Superior temporal gyrus (tissue), 1 donor: ENCODE measurements around the gene TMEM114.

Experiments used
- DNase-seq: peaks from one replicate; pipeline ENCODE4 v3.0.0-alpha.2; 2016; ENCODE audit errors: extremely low spot score

Gene TMEM114

DNA sequence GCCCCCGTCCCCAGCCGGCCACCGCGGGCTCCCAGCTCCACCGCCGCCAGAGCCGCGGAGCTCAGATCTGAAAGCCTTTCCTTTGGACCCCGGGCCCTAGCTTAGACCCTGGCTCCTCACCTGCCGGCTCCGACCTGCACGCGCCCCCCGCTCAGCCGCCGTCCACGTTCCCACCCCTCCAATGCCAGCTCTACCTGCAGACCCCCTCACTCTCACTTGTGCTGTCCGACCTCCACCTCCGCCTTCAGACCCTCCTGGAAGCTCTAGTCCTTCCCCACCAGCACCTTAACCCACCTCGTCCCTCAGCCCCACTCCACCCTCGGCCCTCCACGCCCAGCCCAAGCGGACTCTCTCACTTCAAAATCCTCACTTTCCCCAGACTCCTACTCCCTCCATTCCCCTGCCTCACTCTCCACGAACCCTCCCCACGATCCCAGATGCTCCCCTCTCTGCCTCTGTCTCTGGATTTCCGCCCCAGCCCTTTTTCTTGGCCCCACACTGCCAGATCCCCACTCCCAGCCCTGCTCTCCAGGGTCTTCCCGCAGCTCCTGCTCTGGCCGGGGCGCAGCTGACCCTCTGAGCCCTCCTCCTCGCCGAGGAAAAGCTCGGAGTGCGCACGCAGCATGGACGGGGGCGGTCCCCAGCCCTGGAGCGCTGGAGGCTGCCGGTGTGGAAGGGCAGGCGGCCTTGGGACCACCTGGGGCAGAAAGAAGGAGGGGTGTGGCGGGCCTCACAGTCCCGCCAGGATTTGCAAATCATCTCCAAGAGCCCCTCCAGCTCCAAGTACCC, at the start of gene TMEM114:
TMEM114 (minus strand) TSS at position 612 of the 789 bp plus-strand sequence. CDS start 673 bp downstream, outside the sequence.
- DNase-seq, result no peak

DNA sequence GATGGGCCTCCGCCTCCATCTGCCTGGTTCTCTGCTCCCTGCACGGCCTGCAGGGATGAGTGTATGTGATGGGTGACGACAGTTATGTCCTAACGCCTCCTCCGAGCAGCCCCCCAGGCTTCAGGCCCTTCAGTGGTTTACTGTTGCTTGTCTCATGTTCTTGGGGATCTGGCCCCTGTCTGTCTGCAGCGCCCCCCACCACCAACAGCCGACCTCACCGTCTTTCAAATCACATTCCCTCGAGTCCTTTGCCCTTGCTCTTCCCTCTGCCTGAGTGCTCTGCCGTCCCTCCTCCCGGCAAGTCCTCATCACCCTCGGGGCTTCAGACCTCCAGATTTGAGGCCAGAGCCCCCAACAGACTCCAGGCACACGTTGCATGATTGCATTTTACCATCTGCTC, 49.4 kb upstream of the TMEM114 start:
- DNase-seq, result no peak

DNA sequence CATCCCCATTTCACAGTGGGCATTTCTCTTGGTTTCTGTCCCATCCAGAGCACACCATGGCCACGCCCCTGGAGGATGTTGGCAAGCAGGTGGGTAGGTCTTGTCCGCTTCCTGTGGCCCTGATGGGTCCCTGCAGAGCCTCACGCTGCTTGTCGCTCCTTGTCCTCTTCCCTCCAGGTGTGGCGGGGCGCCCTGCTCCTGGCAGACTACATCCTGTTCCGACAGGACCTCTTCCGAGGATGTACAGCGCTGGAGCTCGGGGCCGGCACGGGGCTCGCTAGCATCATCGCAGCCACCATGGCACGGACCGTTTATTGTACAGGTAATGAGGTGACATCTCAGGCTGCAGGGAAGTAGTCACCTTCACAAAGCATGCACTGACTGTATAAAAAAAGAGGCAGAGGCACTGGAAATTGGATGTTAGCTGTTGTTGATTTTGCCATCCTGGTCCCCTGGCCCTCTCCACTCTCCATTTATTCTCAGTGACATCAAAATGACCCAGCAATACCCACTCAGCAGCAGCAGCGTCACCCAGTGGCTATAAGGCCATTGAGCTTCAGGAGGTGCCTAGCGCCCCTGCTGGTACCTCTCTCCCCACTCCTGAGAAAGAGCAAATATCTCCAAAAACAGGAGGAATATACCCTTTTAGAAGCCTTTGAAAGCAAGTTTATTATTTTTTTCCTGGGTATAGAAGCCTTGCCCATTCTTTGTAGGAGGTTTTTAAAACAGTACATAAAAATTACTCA, 44.9 kb upstream of the TMEM114 start:
- DNase-seq, result no peak

GRCh38 chr16:8632675-8633182, 42.4 kb upstream of the TMEM114 start:
- DNase-seq, result no peak

- DNase-seq, result no peak
Observed at GRCh38 chr16:8631818-8632465, 41.6 kb upstream of the TMEM114 start.

DNA sequence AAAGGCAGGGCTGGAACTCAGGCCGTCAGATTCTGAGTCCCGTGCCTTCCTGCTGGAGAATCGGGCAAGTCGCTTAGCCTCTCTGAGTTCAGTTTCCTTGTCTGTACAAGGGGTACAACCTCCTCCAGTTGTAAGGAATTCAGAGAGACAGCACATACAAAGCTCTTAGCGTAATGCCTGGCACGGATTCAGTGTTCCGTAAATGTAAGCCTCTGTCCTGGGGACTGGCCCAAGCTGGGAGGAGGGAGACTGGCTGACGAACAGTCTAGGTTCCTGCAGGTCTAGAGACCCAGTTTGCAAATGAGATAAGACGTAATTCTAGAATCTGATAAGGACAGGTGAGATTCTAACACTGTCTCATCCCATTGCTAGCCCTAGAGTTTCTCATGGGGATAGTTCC, 41.1 kb upstream of the TMEM114 start:
- DNase-seq, result peak; percentile 21

DNA sequence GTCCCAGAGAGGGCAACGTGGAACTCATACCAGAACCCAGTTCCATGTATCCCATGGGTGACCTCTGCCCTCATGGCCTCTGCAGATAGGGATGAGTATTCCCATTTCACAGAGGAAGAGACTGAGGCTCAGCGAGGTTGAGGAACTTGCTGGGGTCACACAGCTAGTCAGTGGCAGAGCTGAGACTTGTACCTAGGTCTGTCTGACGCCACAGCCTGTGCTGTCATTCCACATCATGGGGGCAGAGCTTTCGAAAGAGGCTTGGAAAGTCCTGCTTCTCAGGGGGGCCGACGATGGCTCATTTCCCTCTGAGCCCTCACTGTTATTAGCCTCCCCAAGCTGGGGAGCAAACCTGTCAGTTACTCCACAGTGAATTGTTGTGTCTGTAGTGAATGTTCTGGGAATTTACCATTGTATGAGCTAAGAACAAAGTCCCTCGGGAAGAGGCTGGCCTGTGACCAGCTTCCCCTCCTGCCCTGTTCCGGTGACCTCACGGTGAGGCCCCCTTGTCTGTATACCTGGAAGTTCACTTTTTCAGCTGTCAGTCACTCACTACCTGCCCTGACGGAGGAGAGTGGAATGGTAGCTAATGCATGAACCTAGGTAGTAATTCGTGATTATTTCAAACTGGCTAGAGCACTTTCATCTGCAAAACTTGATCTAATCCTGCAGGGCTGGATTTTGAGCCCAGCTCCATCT, 40.1 kb upstream of the TMEM114 start:
- DNase-seq, result no peak

DNA sequence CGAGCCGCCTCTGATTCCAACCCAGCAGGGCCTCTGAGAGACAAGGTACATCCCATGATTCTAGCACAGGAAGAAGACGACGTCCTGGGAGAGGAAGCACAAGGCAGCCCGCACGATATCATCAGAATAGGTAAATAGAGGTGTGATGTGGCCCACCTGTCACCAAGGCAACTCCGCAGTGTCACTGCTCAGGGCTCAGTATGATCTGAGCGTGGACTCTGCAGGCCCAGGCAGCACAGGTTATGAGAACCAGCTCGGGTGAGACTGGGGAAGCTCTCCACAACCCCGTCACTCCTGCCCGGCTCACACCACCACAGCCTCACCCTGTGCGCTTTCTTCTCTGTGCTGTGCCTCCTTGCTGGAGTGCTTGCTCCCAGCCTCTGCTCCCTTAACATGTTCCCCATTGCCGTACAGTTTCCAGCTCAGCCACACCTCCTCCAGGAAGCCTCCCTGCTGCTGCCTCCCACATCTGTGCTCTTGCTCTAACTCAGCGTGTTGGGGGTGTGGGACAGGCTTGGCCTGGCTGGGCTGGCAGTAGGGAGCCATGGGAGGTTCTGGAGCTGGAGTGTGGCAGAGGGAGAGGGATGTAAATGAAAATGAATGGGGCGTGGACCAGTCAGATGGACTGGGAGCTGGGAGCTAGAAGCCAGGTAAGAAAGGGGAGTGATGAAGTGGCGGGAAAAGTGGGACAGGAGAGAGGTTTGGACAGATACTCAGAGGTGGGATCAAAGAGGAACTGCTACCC, 38.8 kb upstream of the TMEM114 start:
- DNase-seq, result no peak

- DNase-seq, result no peak
Observed at GRCh38 chr16:8627456-8627855, 37.1 kb upstream of the TMEM114 start.

GRCh38 chr16:8626946-8627345, 36.6 kb upstream of the TMEM114 start:
- no peak for DNase-seq

- DNase-seq, result no peak
Observed at GRCh38 chr16:8625491-8626087, 35.3 kb upstream of the TMEM114 start.

GRCh38 chr16:8623634-8624033, 33.3 kb upstream of the TMEM114 start:
- no peak for DNase-seq

DNA sequence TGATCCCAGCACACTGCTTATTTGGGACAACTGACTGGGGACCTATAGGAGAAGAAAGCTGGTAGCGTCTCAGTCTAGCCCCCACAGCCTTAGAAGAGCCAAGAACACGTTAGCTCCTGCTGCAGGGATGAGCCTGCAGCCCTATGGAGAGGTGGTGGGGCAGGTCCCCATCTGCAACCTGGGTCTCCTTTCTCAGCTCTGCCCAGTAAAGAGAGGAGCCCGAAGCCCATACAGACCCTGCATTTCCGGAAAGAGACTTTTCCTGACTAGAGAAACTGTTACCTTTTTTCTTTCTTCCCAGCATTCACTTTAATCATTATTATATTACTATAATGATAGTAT, 32.0 kb upstream of the TMEM114 start:
- no peak for DNase-seq

GRCh38 chr16:8621572-8622314, 31.4 kb upstream of the TMEM114 start, which contains the start of gene METTL22:
Gene METTL22, plus strand, starts transcription at chr16:8621698. Its CDS starts 3,968 bp downstream, at chr16:8625666.
- DNase-seq, result peak; percentile 88

DNA sequence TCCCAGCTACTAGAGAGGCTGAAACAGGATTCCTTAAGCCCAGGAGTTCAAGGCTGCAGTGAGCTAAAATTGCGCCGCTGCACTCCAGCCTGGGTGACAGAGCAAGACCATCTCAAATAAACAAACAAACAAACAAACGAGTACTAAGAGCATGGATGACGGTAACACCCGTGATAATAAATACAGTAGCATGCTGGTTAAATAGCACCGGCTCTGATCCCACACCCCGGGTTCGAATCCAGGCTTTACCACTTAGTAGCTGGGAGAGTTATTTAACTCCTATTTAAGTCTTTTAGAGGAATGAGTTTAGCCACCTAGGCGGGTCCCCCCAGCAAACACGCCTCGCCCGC, 30.9 kb upstream of the TMEM114 start:
- DNase-seq, result no peak

GRCh38 chr16:8620535-8620934, 30.2 kb upstream of the TMEM114 start:
- DNase-seq, result no peak

GRCh38 chr16:8619671-8620370, 29.5 kb upstream of the TMEM114 start:
- DNase-seq, result no peak

DNA sequence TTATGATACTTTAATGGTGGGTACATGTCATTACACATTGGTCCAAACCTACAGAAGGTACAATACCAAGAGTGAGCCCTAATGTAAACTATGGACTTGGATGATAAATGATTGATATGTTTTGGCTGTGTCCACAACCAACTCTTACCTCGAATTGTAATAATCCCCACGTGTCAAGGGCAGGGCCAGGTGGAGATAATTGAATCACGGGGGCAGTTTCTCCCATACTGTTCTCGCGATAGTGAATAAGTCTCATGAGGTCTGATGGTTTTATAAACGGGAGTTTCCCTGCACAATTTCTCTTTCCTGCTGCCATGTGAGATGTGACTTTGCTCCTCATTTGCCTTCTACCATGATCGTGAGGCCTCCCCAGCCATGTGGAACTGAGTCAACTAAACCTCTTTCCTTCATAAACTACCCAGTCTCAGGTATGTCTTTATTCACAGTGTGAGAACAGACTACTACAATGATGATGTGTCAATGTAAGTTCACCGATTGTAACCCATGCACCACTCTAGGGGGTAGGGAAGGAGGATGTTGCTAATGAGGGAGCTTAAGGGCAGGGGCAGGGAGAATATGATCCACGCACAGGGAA, 24.2 kb upstream of the TMEM114 start:
- DNase-seq, result no peak
